ENCODE measurements around the gene MNAT1.
A peak's percentile ranks its signal among the peaks of the same experiment; 100 is the strongest.

MNAT1 gene

DNA sequence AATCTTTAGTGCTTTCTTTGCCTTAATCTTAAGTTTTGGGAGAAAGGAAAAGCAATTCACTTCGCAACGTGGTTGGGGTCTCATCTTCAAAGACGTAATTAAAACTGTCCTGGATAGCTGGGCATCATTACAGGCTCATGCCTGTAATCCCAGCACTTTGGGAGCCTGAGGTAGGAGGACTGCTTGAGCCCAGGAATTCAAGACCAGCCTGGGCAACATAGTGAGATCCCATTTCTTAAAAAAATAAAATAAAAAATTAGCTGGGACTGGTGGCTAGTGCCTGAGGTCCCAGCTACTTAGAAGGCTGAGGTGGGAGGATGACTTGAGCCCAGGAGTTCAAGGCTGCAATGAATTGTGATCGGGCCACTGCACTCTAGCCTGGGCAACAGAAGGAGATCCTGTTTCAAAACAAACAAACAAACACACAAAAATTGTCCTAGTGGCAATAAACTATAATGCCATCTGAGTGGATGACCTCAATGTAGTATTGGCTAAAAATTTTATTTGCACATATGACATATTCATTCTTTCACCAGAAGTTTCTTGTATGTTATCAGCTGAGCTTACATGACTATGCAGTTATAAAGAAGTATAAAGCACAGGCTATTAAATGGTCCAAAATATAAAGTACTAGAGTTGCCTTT lies 1.6 kb upstream of the MNAT1 start (continued):
- no peak for TF ChIP-seq ZNF311 (tag by site-specific recombination; IDR thresholded peaks at IDR 0.05; ENCODE audit: borderline replicate concordance)

GRCh38 chr14:60735416-60735815 lies 855 bp downstream of the MNAT1 start:
- H3K36me3 ChIP-seq (ENCODE audit: control insufficient read depth in 2 of 2, insufficient read depth in 1 of 2, low read length in 2 of 2), result no peaks in the 10 kb centered on the region
- no peak for TF ChIP-seq ZNF561 (tag by site-specific recombination; IDR thresholded peaks at IDR 0.05; ENCODE audit: borderline replicate concordance)
- no peak for TF ChIP-seq SETDB1 (IDR thresholded peaks at IDR 0.05; ENCODE audit: insufficient read length, low read length)
- no peak for TF ChIP-seq EGR2 (tag by site-specific recombination; IDR thresholded peaks at IDR 0.05; ENCODE audit: low read depth)
- TF ChIP-seq ZNF777 (tag by site-specific recombination; IDR thresholded peaks at IDR 0.05; ENCODE audit: borderline replicate concordance), result no peak
- TF ChIP-seq WT1 (tag by site-specific recombination; IDR thresholded peaks at IDR 0.05), result no peak
- ChIA-PET CTCF (interaction anchor here (0.6 kb wide), 1 partner anchor 39 kb away, joined by 4 read pairs; no protein-coding TSS in a partner anchor), POLR2A (no interaction called here)
- H3K9me3 ChIP-seq (ENCODE audit: control insufficient read depth, insufficient read depth, low read depth, low read length), result no peaks in the 10 kb centered on the region
- H3K27ac ChIP-seq (ENCODE audit: extremely low read depth, low read depth, low read length), result peak overlapping the region; percentile 68
- peak overlapping the region; percentile 71 for H3K4me3 ChIP-seq (ENCODE audit: low read depth, low read length)
- no peaks in the 10 kb centered on the region for H3K4me1 ChIP-seq (ENCODE audit: control insufficient read depth, insufficient read depth, low read length)

- Histone ChIP-seq H3K27ac (ENCODE audit: extremely low read depth, low read depth, low read length) (no peak overlapping the region), H3K4me3 (ENCODE audit: low read depth, low read length) (peak overlapping the region; percentile 71), H3K36me3 (ENCODE audit: control insufficient read depth in 2 of 2, insufficient read depth in 1 of 2, low read length in 2 of 2) (no peaks in the 10 kb centered on the region; a peak in 1 of 3 replicates), H3K4me1 (ENCODE audit: control insufficient read depth, insufficient read depth, low read length) (no peaks in the 10 kb centered on the region), H3K9me3 (ENCODE audit: control insufficient read depth, insufficient read depth, low read depth, low read length) (no peaks in the 10 kb centered on the region)
- ChIA-PET POLR2A (interaction anchor here (2.8 kb wide), 1 partner anchor 13 kb away, joined by 14 read pairs; the partner anchor contains the start of gene SIX4), CTCF (no interaction called here)
- peak; percentile 40; the same call in 1 of the 2 replicates for TF ChIP-seq ZNF335 (tag by site-specific recombination; conservative IDR thresholded peaks at IDR 0.05)
- TF ChIP-seq PRDM6 (tag by site-specific recombination; IDR thresholded peaks at IDR 0.05), result no peak
- TF ChIP-seq ZNF626 (tag by site-specific recombination; IDR thresholded peaks at IDR 0.05), result no peak
- no peak for TF ChIP-seq HOXC10 (CRISPR knock-in tag; IDR thresholded peaks at IDR 0.05)
- no peak for TF ChIP-seq ZSCAN5A (tag by site-specific recombination; IDR thresholded peaks at IDR 0.05)
These were observed 1.9 kb downstream of the MNAT1 start for GRCh38 chr14:60736494-60736893.

GRCh38 chr14:60738843-60739508 lies 4.4 kb downstream of the MNAT1 start:
- ChIA-PET CTCF (no interaction called here), POLR2A (no interaction called here)
- Histone ChIP-seq H3K9me3 (ENCODE audit: control insufficient read depth, insufficient read depth, low read depth, low read length) (no peaks in the 10 kb centered on the region), H3K4me3 (ENCODE audit: low read depth, low read length) (no peak overlapping the region), H3K36me3 (ENCODE audit: control insufficient read depth in 2 of 2, insufficient read depth in 1 of 2, low read length in 2 of 2) (peaks cover 0 to 8% of the 10 kb centered on the region in 2 experiments; a peak in 1 of 3 replicates), H3K27ac (ENCODE audit: extremely low read depth, low read depth, low read length) (no peak overlapping the region), H3K4me1 (ENCODE audit: control insufficient read depth, insufficient read depth, low read length) (no peaks in the 10 kb centered on the region)
- TF ChIP-seq, protein P1, sequence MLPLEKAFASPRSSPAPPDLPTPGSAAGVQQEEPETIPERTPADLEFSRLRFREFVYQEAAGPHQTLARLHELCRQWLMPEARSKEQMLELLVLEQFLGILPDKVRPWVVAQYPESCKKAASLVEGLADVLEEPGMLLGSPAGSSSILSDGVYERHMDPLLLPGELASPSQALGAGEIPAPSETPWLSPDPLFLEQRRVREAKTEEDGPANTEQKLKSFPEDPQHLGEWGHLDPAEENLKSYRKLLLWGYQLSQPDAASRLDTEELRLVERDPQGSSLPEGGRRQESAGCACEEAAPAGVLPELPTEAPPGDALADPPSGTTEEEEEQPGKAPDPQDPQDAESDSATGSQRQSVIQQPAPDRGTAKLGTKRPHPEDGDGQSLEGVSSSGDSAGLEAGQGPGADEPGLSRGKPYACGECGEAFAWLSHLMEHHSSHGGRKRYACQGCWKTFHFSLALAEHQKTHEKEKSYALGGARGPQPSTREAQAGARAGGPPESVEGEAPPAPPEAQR (tag by site-specific recombination; IDR thresholded peaks at IDR 0.05), result no peak
- TF ChIP-seq, protein P2, sequence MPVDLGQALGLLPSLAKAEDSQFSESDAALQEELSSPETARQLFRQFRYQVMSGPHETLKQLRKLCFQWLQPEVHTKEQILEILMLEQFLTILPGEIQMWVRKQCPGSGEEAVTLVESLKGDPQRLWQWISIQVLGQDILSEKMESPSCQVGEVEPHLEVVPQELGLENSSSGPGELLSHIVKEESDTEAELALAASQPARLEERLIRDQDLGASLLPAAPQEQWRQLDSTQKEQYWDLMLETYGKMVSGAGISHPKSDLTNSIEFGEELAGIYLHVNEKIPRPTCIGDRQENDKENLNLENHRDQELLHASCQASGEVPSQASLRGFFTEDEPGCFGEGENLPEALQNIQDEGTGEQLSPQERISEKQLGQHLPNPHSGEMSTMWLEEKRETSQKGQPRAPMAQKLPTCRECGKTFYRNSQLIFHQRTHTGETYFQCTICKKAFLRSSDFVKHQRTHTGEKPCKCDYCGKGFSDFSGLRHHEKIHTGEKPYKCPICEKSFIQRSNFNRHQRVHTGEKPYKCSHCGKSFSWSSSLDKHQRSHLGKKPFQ (tag by site-specific recombination; IDR thresholded peaks at IDR 0.05), result peak; percentile 69; the same call in 1 of the 2 replicates
- TF ChIP-seq ZNF239 (tag by site-specific recombination; IDR thresholded peaks at IDR 0.05) (no peak), ZEB2 (tag by site-specific recombination; IDR thresholded peaks at IDR 0.05) (no peak), MEIS1 (CRISPR knock-in tag; IDR thresholded peaks at IDR 0.05; ENCODE audit: borderline replicate concordance) (no peak), HOXC10 (CRISPR knock-in tag; IDR thresholded peaks at IDR 0.05) (no peak)

Measured in HEK293 (cell line).